Measurements from ENCODE around the gene SLC6A8.

Gene SLC6A8

DNA sequence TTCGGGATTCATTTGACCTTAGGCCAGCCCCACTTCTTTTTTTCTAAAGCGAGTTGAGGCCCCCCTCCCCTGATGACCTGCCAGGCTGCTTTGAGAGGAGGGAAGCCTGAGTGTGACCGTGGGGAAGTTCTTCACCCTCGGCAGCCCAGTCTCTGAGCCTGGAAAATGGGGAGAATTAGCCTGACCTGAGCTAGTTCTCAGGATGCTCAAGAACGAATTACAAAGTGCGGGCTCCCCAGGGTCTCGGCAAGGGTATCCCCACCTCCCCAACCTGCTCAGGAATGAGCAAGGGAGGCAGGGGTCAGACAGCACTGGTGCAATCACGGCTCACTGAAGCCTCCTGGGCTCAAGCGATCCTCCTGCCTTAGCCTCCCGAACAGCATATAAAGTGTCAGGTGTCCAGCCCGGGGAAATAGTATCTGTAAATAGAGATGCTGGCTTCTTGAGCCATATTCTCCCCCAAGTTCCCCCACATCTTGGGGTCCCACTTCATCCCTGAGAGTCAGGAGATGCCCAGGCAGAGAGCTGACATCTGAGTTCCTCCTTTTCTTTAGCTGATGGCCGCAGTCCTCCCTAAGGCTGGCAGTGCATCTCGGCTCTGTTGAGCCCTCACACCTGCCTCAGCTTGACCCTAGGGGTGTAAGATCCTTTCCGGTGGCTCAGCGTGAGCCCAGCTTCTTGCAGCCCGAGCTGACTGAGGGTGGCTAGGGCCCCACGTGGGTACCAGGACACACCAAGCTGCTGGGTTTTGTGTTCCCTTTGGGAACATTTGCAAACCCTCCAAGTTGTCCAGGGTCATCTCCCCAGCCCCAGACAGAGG, 39.2 kb upstream of the SLC6A8 start:
- in situ Hi-C loops (cut with HindIII; ENCODE audit: low sequenced_read_pairs): no loop called here

DNA sequence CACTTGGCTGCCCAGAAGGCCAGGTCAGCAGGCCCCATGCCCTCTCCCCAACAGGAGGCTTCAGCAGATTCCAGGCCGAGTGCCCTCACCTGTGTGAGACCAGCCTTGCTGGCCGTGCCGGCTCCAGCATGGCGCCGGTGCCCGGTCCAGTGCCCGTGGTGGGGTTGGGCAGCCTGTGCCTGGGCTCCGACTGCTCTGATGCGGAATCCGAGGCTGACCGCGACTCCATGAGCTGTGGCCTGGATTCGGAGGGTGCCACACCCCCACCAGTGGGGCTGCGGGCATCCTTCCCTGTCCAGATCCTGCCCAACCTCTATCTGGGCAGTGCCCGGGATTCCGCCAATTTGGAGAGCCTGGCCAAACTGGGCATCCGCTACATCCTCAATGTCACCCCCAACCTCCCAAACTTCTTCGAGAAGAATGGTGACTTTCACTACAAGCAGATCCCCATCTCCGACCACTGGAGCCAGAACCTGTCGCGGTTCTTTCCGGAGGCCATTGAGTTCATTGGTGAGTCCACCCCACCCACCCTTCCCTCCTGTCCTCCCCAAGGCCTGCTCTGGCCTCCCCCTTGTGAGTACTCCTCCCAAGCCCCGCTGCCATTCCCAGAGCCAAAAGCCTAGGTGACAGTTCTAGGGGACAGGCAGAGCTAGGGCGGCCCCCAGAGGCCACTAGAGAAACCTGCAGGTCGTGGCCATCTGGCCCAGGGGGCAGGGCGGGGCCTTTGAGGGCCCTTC, 38.4 kb upstream of the SLC6A8 start:
- in situ Hi-C loops (cut with HindIII; ENCODE audit: low sequenced_read_pairs): no loop called here

DNA sequence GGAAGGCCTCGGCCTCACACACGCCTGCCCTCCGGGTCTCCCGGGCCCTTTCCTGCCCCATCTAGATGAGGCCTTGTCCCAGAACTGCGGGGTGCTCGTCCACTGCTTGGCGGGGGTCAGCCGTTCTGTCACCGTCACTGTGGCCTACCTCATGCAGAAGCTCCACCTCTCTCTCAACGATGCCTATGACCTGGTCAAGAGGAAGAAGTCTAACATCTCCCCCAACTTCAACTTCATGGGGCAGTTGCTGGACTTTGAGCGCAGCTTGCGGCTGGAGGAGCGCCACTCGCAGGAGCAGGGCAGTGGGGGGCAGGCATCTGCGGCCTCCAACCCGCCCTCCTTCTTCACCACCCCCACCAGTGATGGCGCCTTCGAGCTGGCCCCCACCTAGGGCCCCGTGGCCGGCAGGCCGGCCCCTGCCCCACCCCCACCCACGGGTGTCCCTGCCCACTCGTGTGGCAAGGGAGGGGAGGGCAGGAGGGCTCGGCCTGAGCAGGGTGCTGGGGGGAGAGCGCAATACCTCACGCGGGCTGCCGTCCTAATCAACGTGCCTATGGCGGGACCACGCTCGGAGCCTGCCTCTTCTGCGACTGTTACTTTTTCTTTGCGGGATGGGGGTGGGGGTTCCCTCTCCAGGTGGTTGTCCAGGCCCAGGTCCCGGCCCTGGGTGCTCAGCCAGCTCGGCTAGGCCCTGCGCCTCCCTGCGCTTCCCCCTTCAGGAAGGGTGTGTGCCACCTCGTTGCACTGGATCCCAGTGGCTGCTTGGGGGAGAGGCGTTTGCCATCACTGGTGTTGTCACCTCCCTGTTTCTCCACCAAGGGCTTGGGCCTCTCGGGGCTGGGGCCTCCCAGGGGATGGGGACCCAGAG, 37.6 kb upstream of the SLC6A8 start:
- in situ Hi-C loops (cut with HindIII; ENCODE audit: low sequenced_read_pairs): no loop called here

GRCh38 chrX:153650959-153651358, 36.8 kb upstream of the SLC6A8 start:
- in situ Hi-C loops (cut with HindIII; ENCODE audit: low sequenced_read_pairs): no loop called here

DNA sequence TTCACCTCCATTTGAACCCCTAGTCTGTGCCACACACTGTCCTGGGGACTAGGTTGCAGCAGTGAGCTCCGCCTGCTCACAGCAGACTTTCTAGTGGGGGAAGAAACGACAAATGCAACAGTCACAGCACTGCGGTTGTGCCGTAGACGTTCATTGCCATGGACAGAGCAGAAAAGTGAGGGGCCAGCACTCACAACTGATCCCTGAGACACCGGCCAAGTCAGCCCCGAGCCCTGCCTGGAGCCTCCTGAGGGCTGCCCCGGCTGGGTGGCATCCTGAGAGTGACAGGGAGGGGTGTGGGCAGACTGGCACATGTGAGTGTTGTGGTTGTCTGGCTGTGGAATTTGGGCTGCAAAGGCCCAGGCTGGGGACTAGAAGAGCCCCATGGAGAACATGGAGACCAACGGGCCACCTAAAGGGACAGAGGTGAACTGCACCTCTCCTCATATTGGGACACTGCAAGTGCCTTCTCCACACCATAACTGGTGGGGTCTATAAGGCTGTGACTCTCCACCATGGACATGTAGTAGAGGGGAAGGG, 36.1 kb upstream of the SLC6A8 start:
- in situ Hi-C loops (cut with HindIII; ENCODE audit: low sequenced_read_pairs): no loop called here

DNA sequence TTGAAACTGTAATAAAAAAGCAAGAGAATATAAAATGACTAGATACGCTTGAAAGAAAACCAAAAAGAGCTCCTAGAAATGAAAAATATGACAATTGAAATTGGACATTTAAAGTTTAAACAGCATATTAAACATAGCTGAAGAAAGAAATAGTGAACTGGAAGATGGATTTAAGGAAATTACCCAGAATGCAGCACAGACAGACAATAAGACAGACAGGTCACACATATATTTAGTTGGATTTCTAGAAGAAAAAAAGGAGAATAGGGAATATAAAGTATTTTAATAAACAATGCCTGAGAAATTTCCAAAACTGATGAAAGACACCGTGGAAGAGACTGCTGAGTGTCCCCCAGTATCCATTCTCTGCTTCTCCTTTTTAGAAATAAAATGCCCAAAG, 34.2 kb upstream of the SLC6A8 start:
- in situ Hi-C loops (cut with HindIII; ENCODE audit: low sequenced_read_pairs): no loop called here

DNA sequence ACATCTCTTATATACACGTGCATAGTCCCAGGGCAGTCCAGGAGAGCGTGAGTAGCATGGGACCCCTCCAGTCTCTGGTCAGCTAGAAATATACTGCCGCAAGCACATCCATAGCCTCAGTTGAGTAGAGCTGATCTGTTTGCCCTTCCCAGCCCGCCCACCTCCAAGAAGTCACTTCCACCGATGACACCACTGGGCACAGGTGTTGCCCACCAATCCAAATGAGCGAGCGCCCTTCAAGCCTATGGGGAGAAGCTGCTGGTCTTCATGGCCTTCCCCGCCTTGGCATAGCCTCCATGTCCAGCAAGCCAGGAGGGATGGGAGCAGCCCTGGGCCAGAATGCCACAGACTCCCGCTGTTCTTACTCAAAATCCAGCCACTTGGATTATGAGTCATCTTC, 30.6 kb upstream of the SLC6A8 start:
- in situ Hi-C loops (cut with HindIII; ENCODE audit: low sequenced_read_pairs): no loop called here

- in situ Hi-C loops (cut with HindIII; ENCODE audit: low sequenced_read_pairs): no loop called here
Observed at GRCh38 chrX:153659268-153659667, 28.5 kb upstream of the SLC6A8 start.

DNA sequence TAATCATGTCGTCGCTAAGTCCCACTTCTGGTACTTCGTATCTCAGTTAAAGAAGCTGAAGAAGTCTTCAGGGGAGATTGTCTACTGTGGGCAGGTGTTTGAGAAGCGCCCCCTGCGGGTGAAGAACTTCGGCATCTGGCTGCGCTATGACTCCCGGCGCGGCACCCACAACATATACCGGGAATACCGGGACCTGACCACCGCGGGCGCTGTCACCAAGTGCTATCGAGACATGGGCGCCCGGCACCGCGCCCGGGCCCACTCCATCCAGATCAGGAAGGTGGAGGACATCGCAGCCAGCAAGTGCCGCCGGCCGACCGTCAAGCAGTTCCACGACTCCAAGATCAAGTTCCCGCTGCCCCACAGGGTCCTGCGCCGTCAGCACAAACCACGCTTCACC, 25.5 kb upstream of the SLC6A8 start:
- in situ Hi-C loops (cut with HindIII; ENCODE audit: low sequenced_read_pairs): no loop called here

- in situ Hi-C loops (cut with HindIII; ENCODE audit: low sequenced_read_pairs): no loop called here
Observed at GRCh38 chrX:153665726-153666306, 21.9 kb upstream of the SLC6A8 start.

- in situ Hi-C loops (cut with HindIII; ENCODE audit: low sequenced_read_pairs): no loop called here
Observed at GRCh38 chrX:153667281-153667955, 20.3 kb upstream of the SLC6A8 start.

DNA sequence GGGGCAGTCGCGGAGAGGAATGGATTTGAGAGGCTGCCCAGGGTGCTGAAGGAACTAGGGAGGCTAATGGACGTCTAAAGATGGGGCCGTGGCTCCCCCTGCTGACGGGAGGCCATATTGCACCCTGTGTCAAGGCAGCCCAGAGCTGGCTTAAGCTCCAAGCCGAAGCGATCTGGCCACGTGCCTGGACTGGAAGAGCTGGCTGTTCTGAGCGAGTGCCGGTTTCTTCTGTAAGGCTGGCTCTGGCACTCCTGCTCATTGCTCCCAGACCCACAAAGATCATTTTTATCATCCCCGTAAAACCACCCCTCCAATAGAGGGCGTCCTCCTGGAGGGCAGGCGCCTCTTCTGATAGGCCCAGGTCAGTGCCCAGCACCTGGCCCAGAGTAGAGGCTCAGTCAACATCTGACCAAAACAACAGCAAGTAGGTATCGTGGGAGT, 19.8 kb upstream of the SLC6A8 start:
- in situ Hi-C loops (cut with HindIII; ENCODE audit: low sequenced_read_pairs): no loop called here

GRCh38 chrX:153668423-153669173, 19.1 kb upstream of the SLC6A8 start:
- in situ Hi-C loops (cut with HindIII; ENCODE audit: low sequenced_read_pairs): no loop called here

DNA sequence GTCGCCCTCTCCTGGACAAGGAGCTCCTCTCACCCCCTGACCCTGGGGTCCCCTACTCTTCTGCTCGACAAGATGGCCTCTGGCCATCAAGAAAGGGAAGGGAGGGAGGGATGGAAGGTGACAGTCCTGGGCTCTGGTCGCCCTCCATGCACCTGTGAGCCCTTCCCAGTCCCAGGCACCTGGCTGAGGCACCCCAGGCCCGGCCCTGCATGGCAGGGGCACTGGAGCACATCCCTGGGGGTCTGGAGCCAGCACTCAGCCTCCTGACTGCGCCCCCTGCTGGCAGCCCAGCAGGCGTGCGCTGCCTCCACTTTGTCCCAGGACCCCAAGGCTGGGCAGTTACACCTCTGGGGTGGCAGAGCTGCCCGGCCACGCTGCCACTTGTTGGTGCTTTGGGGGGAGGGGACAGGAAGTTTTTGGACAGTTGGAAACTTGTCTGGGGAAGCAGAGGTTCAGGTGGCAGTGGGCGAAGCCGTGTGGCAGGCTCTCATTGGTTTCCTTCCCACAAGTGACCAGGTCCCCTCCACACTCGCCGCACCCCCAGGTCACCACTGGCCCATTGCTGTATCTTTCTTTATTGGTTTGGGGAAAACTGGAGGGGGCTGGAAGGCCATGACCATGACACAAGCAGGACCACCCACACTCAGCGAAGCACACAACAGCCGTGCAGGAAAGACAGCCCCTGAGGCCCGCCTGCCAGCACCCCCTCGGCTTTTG, 18.4 kb upstream of the SLC6A8 start:
- in situ Hi-C loops (cut with HindIII; ENCODE audit: low sequenced_read_pairs): no loop called here

DNA sequence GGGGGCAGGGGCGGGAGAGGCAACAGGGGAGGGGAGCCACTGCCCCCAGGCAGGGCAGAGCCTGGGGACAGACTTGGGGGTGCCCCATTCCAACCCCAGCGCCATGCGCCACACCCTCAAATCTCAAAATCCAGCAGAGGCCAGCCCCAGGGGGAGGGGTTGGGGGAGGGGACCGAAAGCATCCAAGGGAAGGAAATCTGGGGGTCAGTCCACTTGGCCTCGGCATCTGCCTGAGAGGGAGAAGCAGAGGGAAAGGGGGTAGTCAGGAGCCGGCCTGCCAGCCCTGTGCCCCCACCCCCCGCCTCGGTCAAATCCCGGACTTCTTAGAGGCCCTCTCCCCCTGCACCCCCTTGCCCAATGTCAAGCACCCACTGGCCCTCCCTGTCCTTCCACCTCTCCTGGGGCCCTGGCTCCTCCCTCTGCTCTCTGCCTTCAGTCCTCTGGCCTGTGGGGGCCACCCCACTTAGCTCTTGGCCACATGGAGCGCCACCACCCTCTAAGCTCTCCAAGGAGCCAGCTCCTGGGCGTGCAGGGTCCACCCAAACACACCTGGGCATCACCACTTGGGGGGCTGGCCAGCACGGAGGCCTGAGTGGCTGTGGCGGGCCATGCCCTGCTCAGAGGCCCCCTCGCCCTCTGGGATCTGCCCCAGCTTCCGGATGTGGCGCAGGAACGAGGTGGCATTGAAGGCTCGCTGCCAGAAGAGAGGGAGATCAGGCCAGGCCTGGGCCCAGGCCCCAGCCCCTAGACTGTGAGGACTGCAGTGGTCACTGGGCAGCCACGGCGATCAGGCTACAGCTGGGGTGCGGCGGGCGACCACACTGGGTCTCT, 17.6 kb upstream of the SLC6A8 start:
- in situ Hi-C loops (cut with HindIII; ENCODE audit: low sequenced_read_pairs): no loop called here

GRCh38 chrX:153670748-153671588, 16.8 kb upstream of the SLC6A8 start:
- in situ Hi-C loops (cut with HindIII; ENCODE audit: low sequenced_read_pairs): no loop called here
